Epithelial cell of esophagus (primary cell): ENCODE results near the gene SYCP1.
A peak's percentile ranks its signal among the peaks of the same experiment; 100 is the strongest.

Experiments used
- DNase-seq: peaks from one replicate; pipeline ENCODE4 v3.0.0; 2010; ENCODE audit warnings: low read depth
- H3K4me3 ChIP-seq: 2 replicates; pipeline ENCODE4 v1.5.1; 2011; ENCODE audit warnings: mild to moderate bottlenecking, low read length, control low read depth
- TF ChIP-seq, protein P1 (sequence below): IDR thresholded peaks from 2 replicates; pipeline ENCODE4 v1.5.1; 2011; ENCODE audit warnings: low read depth, mild to moderate bottlenecking, low read length, control low read depth, inconsistent platforms; ENCODE audit not compliant: insufficient read depth; ENCODE audit errors: missing control alignments

The SYCP1 gene

DNA sequence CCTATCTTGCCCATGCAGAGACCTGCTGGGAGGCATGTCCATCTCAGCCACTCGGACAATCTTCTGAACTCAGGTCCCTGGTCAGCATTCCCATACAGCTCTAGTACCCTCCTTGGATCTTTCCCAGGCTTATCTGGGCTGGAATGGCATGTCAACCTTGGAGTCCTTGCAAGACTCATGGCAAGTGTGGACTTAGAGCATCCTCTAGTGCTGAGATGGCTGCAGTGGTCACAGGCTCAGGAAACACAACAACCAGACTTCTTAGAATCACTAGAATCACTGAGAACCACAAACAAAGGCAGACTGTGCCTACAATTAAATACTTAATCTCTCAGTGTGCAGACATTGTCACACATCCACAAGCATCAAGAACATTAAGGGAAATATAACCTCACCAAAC is 101.9 kb downstream of the SYCP1 start:
- H3K4me3 ChIP-seq, result no peak overlapping the region
- DNase-seq, result peak; percentile 70
- TF ChIP-seq, protein P1, sequence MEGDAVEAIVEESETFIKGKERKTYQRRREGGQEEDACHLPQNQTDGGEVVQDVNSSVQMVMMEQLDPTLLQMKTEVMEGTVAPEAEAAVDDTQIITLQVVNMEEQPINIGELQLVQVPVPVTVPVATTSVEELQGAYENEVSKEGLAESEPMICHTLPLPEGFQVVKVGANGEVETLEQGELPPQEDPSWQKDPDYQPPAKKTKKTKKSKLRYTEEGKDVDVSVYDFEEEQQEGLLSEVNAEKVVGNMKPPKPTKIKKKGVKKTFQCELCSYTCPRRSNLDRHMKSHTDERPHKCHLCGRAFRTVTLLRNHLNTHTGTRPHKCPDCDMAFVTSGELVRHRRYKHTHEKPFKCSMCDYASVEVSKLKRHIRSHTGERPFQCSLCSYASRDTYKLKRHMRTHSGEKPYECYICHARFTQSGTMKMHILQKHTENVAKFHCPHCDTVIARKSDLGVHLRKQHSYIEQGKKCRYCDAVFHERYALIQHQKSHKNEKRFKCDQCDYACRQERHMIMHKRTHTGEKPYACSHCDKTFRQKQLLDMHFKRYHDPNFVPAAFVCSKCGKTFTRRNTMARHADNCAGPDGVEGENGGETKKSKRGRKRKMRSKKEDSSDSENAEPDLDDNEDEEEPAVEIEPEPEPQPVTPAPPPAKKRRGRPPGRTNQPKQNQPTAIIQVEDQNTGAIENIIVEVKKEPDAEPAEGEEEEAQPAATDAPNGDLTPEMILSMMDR, result peak; percentile 87

DNA sequence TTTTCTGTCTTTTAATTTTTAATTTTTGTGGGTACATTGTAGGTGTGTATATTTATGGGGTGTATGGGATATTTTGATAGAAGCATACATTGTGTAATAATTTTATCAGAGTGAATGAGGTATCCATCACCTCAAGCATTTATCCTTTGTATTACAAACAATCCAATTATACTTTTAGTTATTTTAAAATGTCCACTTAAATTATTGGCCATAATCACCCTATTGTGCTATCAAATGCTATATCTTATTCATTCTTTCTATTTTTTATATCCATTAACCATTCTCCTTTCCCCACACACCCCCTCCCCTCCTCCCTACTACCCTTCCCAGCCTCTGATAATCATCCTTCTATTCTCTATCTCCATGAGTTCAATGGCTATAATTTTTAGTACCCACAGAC is 104.8 kb downstream of the SYCP1 start:
- no peak for DNase-seq
- TF ChIP-seq, protein P1, result no peak
- H3K4me3 ChIP-seq, result no peak overlapping the region

DNA sequence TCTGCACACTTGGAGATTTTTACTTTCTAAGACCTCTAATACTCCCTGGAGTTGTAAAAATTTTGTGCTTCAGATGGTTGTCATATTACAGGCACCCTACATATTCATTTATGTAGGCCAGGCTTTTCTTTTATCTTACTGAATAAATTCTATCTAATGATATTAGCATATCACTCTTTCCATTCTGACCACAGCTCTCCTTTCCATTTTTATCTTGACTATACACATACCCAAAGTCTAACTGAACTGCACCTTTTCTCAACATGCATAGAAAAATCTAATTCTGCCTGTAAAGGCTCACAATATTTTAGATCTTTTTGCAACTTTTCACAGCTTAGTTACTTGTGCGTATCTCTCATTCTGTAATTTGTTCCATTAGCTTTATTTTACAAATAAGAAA is 122.2 kb downstream of the SYCP1 start:
- no peak for DNase-seq
- TF ChIP-seq, protein P1, result no peak
- H3K4me3 ChIP-seq, result no peak overlapping the region

DNA sequence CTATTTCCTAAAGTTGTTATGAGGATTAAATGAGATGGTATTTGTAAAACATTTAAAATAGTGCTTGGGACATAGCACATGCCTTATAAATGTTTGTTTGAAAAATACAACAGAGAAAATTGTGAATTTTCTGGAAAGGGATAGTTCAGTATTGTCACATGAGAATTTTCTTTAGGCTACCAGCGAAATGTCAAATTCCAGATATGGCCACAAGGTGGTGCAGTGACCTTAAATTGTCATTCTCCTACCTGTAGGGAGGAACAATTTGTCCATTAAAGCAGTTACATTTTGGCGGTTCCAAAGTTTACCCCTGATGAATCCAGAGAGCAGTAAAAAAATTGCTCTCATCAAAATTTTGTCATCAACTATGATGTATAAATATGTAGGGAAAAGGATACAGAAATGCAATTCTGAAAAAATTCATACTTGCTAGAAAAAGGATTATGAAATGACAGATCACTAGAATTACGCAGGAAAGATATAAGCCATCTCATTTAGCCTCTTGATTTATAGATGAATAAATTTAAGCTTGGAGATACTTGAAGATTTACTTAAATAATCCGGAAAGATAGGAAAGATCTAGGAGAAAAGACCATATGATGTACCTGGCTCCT is 124.7 kb downstream of the SYCP1 start:
- H3K4me3 ChIP-seq, result no peak overlapping the region
- DNase-seq, result peak; percentile 68
- TF ChIP-seq, protein P1, result peak; percentile 74

DNA sequence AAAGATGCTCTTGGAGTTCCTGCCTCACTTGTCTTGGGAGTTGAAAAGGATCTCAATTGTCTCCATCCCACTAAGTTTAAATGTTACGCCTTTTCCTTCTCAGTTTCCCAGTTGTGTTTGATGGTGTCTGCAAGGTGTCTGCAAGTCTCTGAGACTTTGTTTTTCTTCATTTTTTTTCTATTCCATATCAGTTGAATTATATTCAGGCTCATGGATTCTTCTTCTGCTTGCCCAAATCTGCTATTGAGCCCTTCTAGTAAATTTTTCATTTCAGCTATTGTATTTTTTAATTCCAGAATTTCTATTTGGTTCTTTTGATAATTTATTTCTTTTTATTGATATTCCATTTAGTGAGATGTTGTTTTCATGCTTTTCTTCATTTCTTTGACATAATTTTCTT is 127.6 kb downstream of the SYCP1 start:
- TF ChIP-seq, protein P1, result no peak
- no peak overlapping the region for H3K4me3 ChIP-seq
- no peak for DNase-seq

DNA sequence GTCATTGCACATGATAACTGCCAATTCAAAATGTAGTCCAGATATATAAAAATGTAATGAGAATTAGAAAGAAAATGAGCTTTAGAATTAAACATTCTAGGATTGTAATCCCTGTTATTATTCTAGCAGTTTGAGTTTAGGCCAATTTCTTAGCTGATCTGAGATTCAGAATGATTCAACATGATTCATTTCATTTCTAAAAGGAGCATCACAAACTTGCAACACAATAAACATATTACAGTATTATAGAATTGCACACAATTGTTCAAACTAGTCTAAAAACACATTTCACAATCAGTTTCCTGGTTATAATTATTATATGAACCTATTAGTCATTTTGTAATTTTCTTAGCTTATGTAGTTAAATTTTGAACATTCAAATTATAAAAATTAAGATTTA is 131.6 kb downstream of the SYCP1 start:
- peak; percentile 81 for DNase-seq
- H3K4me3 ChIP-seq, result no peak overlapping the region
- TF ChIP-seq, protein P1, result no peak

DNA sequence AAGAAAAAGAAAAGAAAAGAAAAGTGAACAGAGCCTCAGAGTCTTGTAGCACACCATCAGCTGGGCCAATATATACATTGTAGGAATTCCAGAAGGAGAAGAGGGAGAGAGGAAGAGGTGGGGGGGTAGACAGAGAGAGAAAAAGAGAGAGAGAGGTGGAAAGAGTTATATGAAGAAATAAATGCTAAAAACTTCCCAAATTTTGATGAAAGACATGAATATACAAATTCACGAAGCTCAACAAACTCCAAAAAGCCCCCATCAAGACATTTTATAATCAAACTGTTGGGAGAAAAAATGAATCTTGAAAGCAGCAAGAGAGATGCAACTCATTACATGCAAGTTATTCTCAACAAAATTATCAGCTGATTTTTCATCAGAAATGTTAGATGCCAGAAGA is 133.4 kb downstream of the SYCP1 start:
- no peak for DNase-seq
- no peak overlapping the region for H3K4me3 ChIP-seq
- TF ChIP-seq, protein P1, result no peak
